Fibroblast of pulmonary artery (primary cell): ENCODE measurements around the gene CTDSP1.

Experiments
- DNase-seq: peaks from one replicate; pipeline ENCODE4 v3.0.0-alpha.2; 2010; ENCODE audit warnings: low read depth
- H3K4me3 ChIP-seq: replicated peaks from 2 replicates; pipeline ENCODE4 v1.5.1; 2011; ENCODE audit warnings: low read depth, mild to moderate bottlenecking, control low read depth, low read length, moderate library complexity
- CTCF ChIP-seq: IDR thresholded peaks from 2 replicates; pipeline ENCODE4 v1.5.1; 2011; ENCODE audit warnings: mild to moderate bottlenecking, control low read depth, low read length, inconsistent platforms; ENCODE audit errors: missing control alignments

Gene CTDSP1

GRCh38 chr2:218370410-218371063 is 29.1 kb upstream of the CTDSP1 start:
- H3K4me3 ChIP-seq: no peak overlapping the region
- DNase-seq: peak; percentile 67
- TF ChIP-seq CTCF: no peak

- TF ChIP-seq CTCF: no peak
- H3K4me3 ChIP-seq: no peak overlapping the region
- no peak for DNase-seq
Observed at GRCh38 chr2:218371983-218372350, 27.7 kb upstream of the CTDSP1 start.

- DNase-seq: no peak
- no peak for TF ChIP-seq CTCF
- H3K4me3 ChIP-seq: no peak overlapping the region
Observed at GRCh38 chr2:218374795-218375194, 24.9 kb upstream of the CTDSP1 start.

GRCh38 chr2:218375212-218375611 is 24.5 kb upstream of the CTDSP1 start:
- peak; percentile 90 for DNase-seq
- TF ChIP-seq CTCF: no peak
- H3K4me3 ChIP-seq: no peak overlapping the region

- TF ChIP-seq CTCF: no peak
- H3K4me3 ChIP-seq: no peak overlapping the region
- no peak for DNase-seq
Observed at GRCh38 chr2:218378053-218378452, 21.6 kb upstream of the CTDSP1 start.

- H3K4me3 ChIP-seq: no peak within 1 kb of the TSS
- TF ChIP-seq CTCF: no peak
- no peak for DNase-seq
Observed at GRCh38 chr2:218381916-218382366, 17.7 kb upstream of the CTDSP1 start, which contains the start of gene SLC11A1. SLC11A1 (plus strand) TSS chr2:218382273; CDS start chr2:218382369, 96 bp downstream.

GRCh38 chr2:218382785-218383184 is 16.9 kb upstream of the CTDSP1 start:
- no peak for DNase-seq
- TF ChIP-seq CTCF: no peak
- H3K4me3 ChIP-seq: no peak overlapping the region
